ENCODE measurements around the gene YIPF1. TPM values are rescaled to one million over a fixed set of nuclear protein-coding genes. Genes with fewer than 3 reads are reported as not detected.

YIPF1 gene
- total RNA-seq, 1 experiment from 2014 or later = 21.1 TPM

GRCh38 chr1:53919675-53920066 is 30.1 kb upstream of the YIPF1 start:
- Histone ChIP-seq H3K9ac (ENCODE audit: low read length) (no peak overlapping the region), H3F3A (ENCODE audit: low read length, unreplicated experiment) (peaks cover 4% of the 10 kb centered on the region), H3K9me3 (ENCODE audit: low read length) (no peaks in the 10 kb centered on the region), H3K27me3 (ENCODE audit: low read length) (no peaks in the 10 kb centered on the region), H2AFZ (ENCODE audit: low read length) (no peak overlapping the region), H4K20me1 (ENCODE audit: low read length) (no peaks in the 10 kb centered on the region), H3K4me1 (ENCODE audit: insufficient read depth, low read length) (peaks cover 12% of the 10 kb centered on the region; the same call in 1 of the 2 replicates), H3K9me2 (replicated peaks; ENCODE audit: low read length) (no peaks in the 10 kb centered on the region), H3K27ac (ENCODE audit: low read length) (no peak overlapping the region), H3K4me3 (ENCODE audit: low read length) (no peak overlapping the region), H3K36me3 (ENCODE audit: low read depth, low read length) (peaks cover 22% of the 10 kb centered on the region), H3K4me2 (ENCODE audit: low read length) (no peak overlapping the region), H3K79me2 (ENCODE audit: low read length) (no peaks in the 10 kb centered on the region)
- ChIA-PET POLR2A (ENCODE audit: unreplicated experiment) (no interaction called here), CTCF (interaction anchor here (0.6 kb wide), 1 partner anchor 19 kb away, joined by 3 read pairs; no protein-coding TSS in a partner anchor)
- no TSS peak for BruUV-seq (replicated peaks)
- TF ChIP-seq, protein P1, sequence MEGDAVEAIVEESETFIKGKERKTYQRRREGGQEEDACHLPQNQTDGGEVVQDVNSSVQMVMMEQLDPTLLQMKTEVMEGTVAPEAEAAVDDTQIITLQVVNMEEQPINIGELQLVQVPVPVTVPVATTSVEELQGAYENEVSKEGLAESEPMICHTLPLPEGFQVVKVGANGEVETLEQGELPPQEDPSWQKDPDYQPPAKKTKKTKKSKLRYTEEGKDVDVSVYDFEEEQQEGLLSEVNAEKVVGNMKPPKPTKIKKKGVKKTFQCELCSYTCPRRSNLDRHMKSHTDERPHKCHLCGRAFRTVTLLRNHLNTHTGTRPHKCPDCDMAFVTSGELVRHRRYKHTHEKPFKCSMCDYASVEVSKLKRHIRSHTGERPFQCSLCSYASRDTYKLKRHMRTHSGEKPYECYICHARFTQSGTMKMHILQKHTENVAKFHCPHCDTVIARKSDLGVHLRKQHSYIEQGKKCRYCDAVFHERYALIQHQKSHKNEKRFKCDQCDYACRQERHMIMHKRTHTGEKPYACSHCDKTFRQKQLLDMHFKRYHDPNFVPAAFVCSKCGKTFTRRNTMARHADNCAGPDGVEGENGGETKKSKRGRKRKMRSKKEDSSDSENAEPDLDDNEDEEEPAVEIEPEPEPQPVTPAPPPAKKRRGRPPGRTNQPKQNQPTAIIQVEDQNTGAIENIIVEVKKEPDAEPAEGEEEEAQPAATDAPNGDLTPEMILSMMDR (conservative IDR thresholded peaks at IDR 0.05; ENCODE audit: low read depth, low read length) = no peak
- TF ChIP-seq EZH2 (IDR thresholded peaks at IDR 0.05; ENCODE audit: low read length, unreplicated experiment) (no peak), EZH2phosphoT487 (IDR thresholded peaks at IDR 0.05; ENCODE audit: borderline replicate concordance, low read length) (no peak)
- peak; percentile 54; the same call in 1 of the 2 replicates for ATAC-seq
- intact Hi-C loops (cut with micrococcal nuclease) = no loop called here
- DNase-seq = no peak

GRCh38 chr1:53918343-53918742 is 28.7 kb upstream of the YIPF1 start:
- H3K9me3 ChIP-seq (ENCODE audit: low read length) = no peaks in the 10 kb centered on the region
- H3K36me3 ChIP-seq (ENCODE audit: low read depth, low read length) = peaks cover 16% of the 10 kb centered on the region
- BruUV-seq (replicated peaks) = no TSS peak
- ChIA-PET CTCF (no interaction called here), POLR2A (ENCODE audit: unreplicated experiment) (no interaction called here)
- ATAC-seq (no peak), DNase-seq (no peak)
- no peak overlapping the region for H2AFZ ChIP-seq (ENCODE audit: low read length)
- H3K27me3 ChIP-seq (ENCODE audit: low read length) = no peaks in the 10 kb centered on the region
- H3K27ac ChIP-seq (ENCODE audit: low read length) = no peak overlapping the region
- H3K4me3 ChIP-seq (ENCODE audit: low read length) = no peak overlapping the region
- H3K79me2 ChIP-seq (ENCODE audit: low read length) = no peaks in the 10 kb centered on the region
- intact Hi-C loops (cut with micrococcal nuclease) = no loop called here
- peaks cover 4% of the 10 kb centered on the region for H3F3A ChIP-seq (ENCODE audit: low read length, unreplicated experiment)
- H4K20me1 ChIP-seq (ENCODE audit: low read length) = no peaks in the 10 kb centered on the region
- H3K9ac ChIP-seq (ENCODE audit: low read length) = no peak overlapping the region
- no peaks in the 10 kb centered on the region for H3K9me2 ChIP-seq (replicated peaks; ENCODE audit: low read length)
- H3K4me2 ChIP-seq (ENCODE audit: low read length) = no peak overlapping the region
- TF ChIP-seq EZH2phosphoT487 (IDR thresholded peaks at IDR 0.05; ENCODE audit: borderline replicate concordance, low read length) = no peak
- no peak for TF ChIP-seq EZH2 (IDR thresholded peaks at IDR 0.05; ENCODE audit: low read length, unreplicated experiment)
- TF ChIP-seq, protein P1 (conservative IDR thresholded peaks at IDR 0.05; ENCODE audit: low read depth, low read length) = no peak
- peaks cover 12% of the 10 kb centered on the region; the same call in 1 of the 2 replicates for H3K4me1 ChIP-seq (ENCODE audit: insufficient read depth, low read length)

DNA sequence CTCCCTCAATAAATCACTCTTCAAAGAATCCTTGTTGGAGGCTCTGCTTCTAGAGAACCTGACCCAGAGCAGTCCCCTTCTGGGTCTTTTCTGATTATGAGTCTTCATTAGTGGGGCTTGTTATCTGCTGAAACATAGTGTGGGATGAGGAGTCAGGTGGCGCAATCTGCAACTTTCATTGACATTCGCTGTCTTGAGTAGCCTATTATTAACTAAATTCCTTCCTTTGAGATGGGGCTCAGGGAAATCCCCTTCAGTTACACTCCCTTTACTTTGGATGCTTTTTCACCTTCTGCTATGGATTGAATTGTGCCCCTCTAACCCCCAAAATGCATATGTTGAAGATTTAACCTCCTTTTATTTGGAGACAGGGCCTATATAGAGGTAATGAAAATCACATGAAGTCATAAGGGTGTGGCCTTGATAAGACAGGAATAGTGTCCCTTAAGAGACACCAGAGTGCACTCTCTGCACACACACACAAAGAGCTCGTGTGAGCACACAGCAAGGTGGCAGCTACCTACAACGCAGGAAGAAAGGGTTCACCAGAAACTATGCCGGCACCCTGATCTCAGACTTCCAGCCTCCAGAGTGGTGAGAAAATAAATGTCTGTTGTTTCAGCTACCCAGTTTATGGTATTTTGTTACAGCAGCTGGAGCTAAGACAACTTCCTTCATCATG is 23.9 kb upstream of the YIPF1 start:
- intact Hi-C loops (cut with micrococcal nuclease) = no loop called here
- Histone ChIP-seq H3K4me3 (ENCODE audit: low read length) (no peak overlapping the region), H3K9ac (ENCODE audit: low read length) (no peak overlapping the region), H3K4me1 (ENCODE audit: insufficient read depth, low read length) (no peaks in the 10 kb centered on the region), H2AFZ (ENCODE audit: low read length) (no peak overlapping the region), H4K20me1 (ENCODE audit: low read length) (no peaks in the 10 kb centered on the region), H3K27ac (ENCODE audit: low read length) (no peak overlapping the region), H3K79me2 (ENCODE audit: low read length) (no peaks in the 10 kb centered on the region), H3K9me3 (ENCODE audit: low read length) (no peaks in the 10 kb centered on the region), H3K27me3 (ENCODE audit: low read length) (no peaks in the 10 kb centered on the region), H3K36me3 (ENCODE audit: low read depth, low read length) (no peaks in the 10 kb centered on the region), H3F3A (ENCODE audit: low read length, unreplicated experiment) (no peaks in the 10 kb centered on the region), H3K9me2 (replicated peaks; ENCODE audit: low read length) (no peaks in the 10 kb centered on the region), H3K4me2 (ENCODE audit: low read length) (no peak overlapping the region)
- no peak for TF ChIP-seq EZH2 (IDR thresholded peaks at IDR 0.05; ENCODE audit: low read length, unreplicated experiment)
- peak; percentile 45 for ATAC-seq
- no peak for DNase-seq
- ChIA-PET POLR2A (ENCODE audit: unreplicated experiment) (no interaction called here), CTCF (interaction anchor here (0.6 to 1.3 kb wide), 2 partner anchors 35 to 268 kb away, joined by 3 read pairs; no protein-coding TSS in a partner anchor)
- BruUV-seq (replicated peaks) = no TSS peak

All from PC-3 (cell line).